HG02588 (cell line): ENCODE measurements around the gene PCDH9.

Experiments
- ATAC-seq: cut with Tn5 transposase; IDR thresholded peaks from one replicate; pipeline ENCODE4 v1.9.1; 2021; ENCODE audit warnings: mild to moderate bottlenecking, moderate library complexity; ENCODE audit not compliant: unreplicated experiment

The PCDH9 gene

GRCh38 chr13:66859078-66859477 is 371.1 kb downstream of the PCDH9 start:
- ATAC-seq: no peak

DNA sequence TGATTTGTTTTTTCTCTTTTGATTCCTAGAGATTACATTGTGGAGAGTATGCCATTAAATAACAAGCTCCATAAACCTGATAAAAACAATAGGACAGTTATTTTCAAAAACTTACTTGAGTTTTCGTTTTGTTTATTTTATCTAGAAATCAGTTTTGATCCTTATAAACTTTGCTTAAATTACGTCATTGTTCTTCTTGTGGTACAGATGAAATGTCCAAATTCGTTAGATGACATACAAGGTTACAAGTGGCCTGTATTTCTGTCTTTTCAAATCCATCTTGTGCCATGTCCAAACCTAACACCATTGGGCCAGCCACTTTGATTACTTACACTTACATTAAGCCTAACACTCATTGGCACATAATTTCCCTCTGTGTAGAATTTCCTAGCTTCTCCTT is 372.0 kb downstream of the PCDH9 start:
- ATAC-seq: no peak

DNA sequence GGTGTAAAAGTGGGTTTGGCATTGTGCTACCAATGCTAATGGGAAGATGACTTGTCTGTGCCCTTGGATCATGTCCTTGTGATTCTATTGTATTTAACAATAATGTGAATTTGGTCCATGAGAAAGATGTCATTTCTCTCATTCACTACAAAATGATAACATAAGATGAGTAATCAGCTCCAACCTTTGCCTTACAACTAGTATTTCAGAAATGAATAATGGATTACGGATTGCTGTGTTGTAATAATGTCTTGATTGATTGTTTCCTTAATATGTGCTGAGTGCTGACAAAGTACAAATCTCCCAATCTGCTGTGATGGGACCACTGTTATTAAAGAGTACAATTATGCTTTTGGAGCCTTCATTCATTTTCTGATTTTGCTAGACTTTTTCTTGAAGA is 375.0 kb downstream of the PCDH9 start:
- no peak for ATAC-seq

- ATAC-seq: no peak
These were observed 376.6 kb downstream of the PCDH9 start for GRCh38 chr13:66853564-66853963.

GRCh38 chr13:66849706-66850105 is 380.4 kb downstream of the PCDH9 start:
- ATAC-seq: no peak

- ATAC-seq: no peak
These were observed 382.6 kb downstream of the PCDH9 start for GRCh38 chr13:66847541-66847940.

- ATAC-seq: no peak
These were observed 384.7 kb downstream of the PCDH9 start for GRCh38 chr13:66845393-66845792.

GRCh38 chr13:66844933-66845332 is 385.2 kb downstream of the PCDH9 start:
- no peak for ATAC-seq

- no peak for ATAC-seq
These were observed 387.4 kb downstream of the PCDH9 start for GRCh38 chr13:66842766-66843165.

DNA sequence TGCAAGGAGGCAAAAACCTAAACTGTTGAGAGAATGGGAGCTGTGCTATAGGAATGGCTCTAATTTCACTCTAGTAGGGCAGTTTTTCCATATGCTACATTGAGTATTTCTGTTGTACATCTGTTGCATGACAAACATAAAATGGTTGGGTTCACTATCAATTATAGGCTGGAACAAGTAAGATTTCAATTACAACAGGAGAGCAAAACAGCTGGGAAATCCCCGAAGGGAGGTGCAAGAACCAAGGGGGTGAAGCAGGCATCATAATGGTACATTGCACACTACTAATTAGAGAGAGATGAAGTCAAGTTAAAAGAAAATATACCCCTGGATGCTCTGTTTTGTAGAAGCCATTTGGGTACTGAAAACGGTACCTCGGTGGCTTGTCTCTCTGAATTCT is 389.5 kb downstream of the PCDH9 start:
- ATAC-seq: no peak

DNA sequence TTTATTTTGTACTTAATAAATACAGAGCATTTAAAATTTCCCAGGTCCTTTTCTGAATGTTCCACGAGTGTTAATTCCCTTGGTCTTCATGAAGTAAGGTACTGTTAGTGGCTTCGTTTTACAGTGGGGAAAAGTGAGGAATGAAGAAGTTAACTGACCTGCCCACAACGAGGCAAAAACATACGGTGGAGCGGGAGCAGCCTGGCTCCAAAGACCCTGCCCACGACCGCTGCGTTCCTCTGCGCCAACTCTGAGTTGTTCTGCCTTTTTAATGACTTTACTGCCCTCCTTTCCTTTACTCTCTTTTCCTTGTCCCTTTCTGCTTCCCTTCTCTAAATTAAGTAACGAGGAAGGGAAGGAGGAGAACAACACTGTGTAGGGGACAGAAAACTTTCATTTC is 392.9 kb downstream of the PCDH9 start:
- ATAC-seq: no peak

- ATAC-seq: no peak
These were observed 395.0 kb downstream of the PCDH9 start for GRCh38 chr13:66835040-66835628.

DNA sequence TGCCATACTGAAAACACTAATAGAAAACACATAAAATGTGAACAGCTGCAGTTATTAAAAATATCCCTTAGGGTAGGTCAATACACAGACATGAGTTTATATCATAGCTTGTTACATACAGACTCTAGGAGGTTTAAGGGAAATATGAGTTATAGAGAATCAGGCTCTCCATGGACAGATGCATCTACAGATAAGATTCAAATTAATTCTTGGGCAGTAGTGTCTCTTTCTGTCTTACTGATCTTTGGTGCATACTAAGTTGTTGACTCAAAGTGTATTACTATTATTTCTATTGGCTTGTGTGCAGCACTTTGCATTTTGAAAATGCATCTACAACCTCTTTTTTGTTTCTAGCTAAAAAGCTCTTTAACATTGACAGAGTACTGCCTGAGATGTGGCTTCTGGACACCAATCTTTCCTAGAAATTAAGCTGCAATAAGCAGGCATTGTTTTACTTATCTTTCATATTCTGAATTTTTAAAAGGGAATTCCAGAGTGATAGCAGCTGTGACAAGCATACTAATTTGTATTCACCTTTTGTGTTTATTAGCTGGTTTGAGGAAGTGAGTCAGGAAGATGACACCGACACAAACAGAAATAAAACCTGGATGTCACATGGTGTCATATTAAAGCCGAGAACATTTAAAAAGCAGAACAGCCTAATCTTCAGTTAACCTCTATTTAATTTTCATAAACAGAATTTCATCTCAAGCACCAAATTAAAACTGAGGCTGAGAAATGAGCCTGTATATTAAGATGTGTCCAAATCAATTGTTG is 399.0 kb downstream of the PCDH9 start:
- no peak for ATAC-seq

DNA sequence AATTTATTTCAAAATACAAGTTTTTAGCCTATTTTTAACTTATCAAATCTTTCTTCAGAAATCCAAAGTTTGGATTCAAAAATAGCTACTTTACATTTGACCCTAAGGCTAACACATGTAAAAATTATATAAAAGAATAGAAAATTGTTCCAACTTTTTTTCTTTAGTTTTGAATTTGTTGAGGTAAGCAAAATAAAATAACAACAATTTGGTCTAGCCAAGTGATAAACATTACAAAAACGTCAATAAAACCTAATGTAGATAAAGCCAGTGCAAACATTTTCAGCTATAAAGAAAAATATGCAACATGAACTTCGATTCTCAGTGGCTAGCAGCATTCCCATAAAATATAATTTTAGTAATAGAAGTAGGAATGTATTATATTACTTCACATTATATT is 400.3 kb downstream of the PCDH9 start:
- ATAC-seq: no peak

DNA sequence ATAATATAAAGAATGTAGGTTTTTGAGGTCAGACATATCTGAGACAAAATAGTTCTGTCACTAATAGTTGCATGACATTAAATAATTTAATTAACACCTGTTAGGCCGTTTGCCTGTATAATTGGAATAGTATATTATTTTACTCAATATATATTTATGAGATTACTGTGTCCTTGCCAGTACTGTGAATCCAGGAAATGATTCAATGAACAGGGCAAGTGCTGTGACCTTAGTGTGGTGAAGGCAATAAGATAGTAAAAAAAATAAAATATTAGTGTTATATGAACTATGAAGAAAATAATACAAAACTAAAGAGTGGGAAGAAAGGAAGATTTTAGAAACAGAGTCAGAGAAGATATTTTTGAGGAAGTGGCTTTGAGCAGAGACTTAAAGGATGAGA is 403.7 kb downstream of the PCDH9 start:
- no peak for ATAC-seq

GRCh38 chr13:66821551-66821950 is 408.6 kb downstream of the PCDH9 start:
- ATAC-seq: no peak

- ATAC-seq: no peak
These were observed 418.7 kb downstream of the PCDH9 start for GRCh38 chr13:66811455-66811854.

- no peak for ATAC-seq
These were observed 420.7 kb downstream of the PCDH9 start for GRCh38 chr13:66809485-66809884.

DNA sequence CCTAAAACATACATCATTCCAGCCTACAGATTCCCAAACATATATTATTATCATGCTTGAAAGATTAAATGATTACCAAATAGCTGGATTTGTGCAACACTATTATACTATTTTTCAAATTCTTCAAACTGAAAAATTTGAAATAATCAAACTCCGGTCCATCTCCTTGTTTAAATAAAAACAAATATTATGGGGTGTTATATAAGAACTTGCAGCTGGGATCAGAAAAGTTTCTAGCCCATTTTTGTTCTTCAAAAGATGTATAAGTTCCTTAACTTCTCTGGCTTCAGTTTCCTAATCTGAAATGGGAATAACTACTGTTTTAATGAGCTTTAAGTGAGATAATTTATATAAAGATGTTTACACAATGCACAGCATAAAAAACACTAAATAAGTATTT is 422.9 kb downstream of the PCDH9 start:
- no peak for ATAC-seq

DNA sequence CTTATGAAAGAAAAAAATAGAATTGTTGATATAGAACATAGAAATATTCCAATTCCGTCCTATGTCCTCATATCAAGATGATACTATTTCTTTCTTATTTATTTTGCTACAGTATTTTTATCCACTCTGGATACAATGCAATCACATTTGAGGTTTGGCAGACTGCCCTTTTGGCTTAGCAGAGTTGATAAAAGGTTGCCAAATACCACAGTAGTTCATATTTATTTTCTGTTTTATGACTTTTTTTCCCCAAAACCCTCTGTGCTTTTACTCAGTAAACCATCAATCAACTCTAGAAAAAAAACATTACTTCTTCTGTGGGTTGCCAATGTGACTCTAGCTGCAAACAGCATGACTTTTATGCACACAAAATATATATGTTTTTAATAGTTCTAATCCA is 424.5 kb downstream of the PCDH9 start:
- no peak for ATAC-seq

DNA sequence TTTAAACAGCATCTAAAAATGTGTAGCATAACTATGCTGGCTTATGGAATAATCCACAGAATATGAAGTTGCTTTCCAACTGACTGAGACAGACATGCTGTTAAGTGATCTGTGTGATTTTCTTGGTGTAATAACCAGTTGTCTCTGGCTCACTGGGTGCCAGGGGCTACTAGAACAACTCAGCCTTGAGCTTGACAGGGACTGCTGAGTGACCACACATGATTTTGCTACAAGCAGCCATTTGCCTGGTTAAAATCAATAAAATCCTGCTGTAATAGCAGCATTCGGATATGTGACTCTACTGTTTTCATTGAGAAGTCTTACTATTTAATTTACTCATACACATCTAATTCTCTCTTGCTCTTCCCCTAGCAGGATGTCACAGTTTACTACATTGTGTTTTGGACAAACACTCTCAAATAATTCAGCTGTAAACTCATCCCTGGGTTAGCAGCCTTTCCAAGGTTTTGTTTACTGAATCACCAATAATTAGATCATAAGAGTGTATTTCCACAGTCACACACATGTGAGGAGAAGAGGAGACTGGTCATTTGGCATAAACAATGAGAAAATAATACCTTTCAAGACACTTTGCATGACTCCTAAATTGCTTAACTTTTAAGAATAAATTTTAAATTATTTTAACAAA is 426.2 kb downstream of the PCDH9 start:
- ATAC-seq: no peak
